ENCODE results near the gene GPR61. TPM values are rescaled to one million over a fixed set of nuclear protein-coding genes. Genes with fewer than 3 reads are reported as not detected.

GPR61 gene
- total and polyA plus RNA-seq, 2 of the 4 experiments (the other 2 are of a cell fraction), result not detected

GRCh38 chr1:109499081-109499480, 40.6 kb upstream of the GPR61 start:
- TF ChIP-seq RFX5 (IDR thresholded peaks at IDR 0.05; ENCODE audit: low read depth, low read length) (no peak), SMC3 (IDR thresholded peaks at IDR 0.05; ENCODE audit: low read depth, low read length) (no peak)
- Histone ChIP-seq H4K91ac (ENCODE audit: insufficient read depth, low read depth, low read length) (no peak overlapping the region), H3K9me1 (ENCODE audit: insufficient read depth, low read length) (peaks cover 24% of the 10 kb centered on the region), H3K23ac (ENCODE audit: low read depth, low read length) (no peak overlapping the region), H3K27me3 (ENCODE audit: control insufficient read depth, insufficient read depth, low read length) (no peaks in the 10 kb centered on the region), H3K56ac (ENCODE audit: extremely low read depth, insufficient read depth, low read length) (no peak overlapping the region), H3K18ac (ENCODE audit: low read depth, low read length) (no peak overlapping the region), H3K4me3 (ENCODE audit: insufficient read depth, low read depth, low read length) (no peak overlapping the region), H2AFZ (replicated peaks; ENCODE audit: low read length, poor library complexity) (peak overlapping the region; percentile 44), H3K9me3 (ENCODE audit: control insufficient read depth, insufficient read depth, low read length) (no peaks in the 10 kb centered on the region), H3K4ac (ENCODE audit: low read depth, low read length) (peak overlapping the region; percentile 18; the same call in 1 of the 2 replicates), H2AK5ac (ENCODE audit: low read depth, low read length) (no peak overlapping the region), H3K79me1 (ENCODE audit: low read depth in 1 of 2, low read length in 2 of 2) (peaks cover 15 to 59% of the 10 kb centered on the region in 2 experiments), H4K5ac (ENCODE audit: low read depth, low read length) (no peak overlapping the region; the same call in 1 of the 2 replicates), H2BK120ac (ENCODE audit: low read depth, low read length) (no peak overlapping the region), H3K4me1 (ENCODE audit: control insufficient read depth, insufficient read depth, low read length) (peaks cover 29% of the 10 kb centered on the region), H2AK9ac (replicated peaks; ENCODE audit: low read depth, low read length, poor library complexity) (peak overlapping the region; percentile 46), H2BK15ac (ENCODE audit: low read depth, low read length) (no peak overlapping the region), H3K27ac (ENCODE audit: insufficient read depth, low read length) (peak overlapping the region; percentile 14; the same call in 1 of the 2 replicates), H3K9ac (ENCODE audit: low read depth, low read length) (no peak overlapping the region), H3K4me2 (ENCODE audit: low read depth, low read length) (no peak overlapping the region), H4K20me1 (ENCODE audit: insufficient read depth, low read length) (peaks cover 13% of the 10 kb centered on the region; the same call in 1 of the 2 replicates), H4K8ac (ENCODE audit: low read depth in 2 of 2, low read length in 2 of 2) (no peak overlapping the region), H3K14ac (replicated peaks; ENCODE audit: low read depth, low read length) (no peak overlapping the region), H2BK5ac (ENCODE audit: low read depth, low read length, poor library complexity, severe bottlenecking) (no peak overlapping the region), H2BK20ac (ENCODE audit: low read depth, low read length) (no peak overlapping the region; the same call in 1 of the 2 replicates), H3K36me3 (ENCODE audit: control insufficient read depth, insufficient read depth, low read length) (peaks cover 13% of the 10 kb centered on the region)
- CTCF ChIA-PET, result interaction anchor here (0.5 to 5.1 kb wide), 10 partner anchors 8 to 548 kb away, joined by 3 to 51 read pairs (median 4); partner anchors contain the start of gene AMIGO1
- dilution Hi-C loops (cut with HindIII; ENCODE audit: low sequenced_read_pairs, unreplicated experiment) (no loop called here), intact Hi-C loops (cut with micrococcal nuclease) (no loop called here), in situ Hi-C loops (cut with MboI; ENCODE audit: low sequenced_read_pairs) (loop anchor here (5.0 kb wide), 1 partner anchor 33 kb away; no protein-coding TSS in a partner anchor)
- DNase-seq (no peak), ATAC-seq (ENCODE audit: low read depth) (no peak)
- BruUV-seq (replicated peaks), result no TSS peak
- no CpG with 5 or more reads among the region's 7 CpGs for WGBS, 2 experiments (ENCODE audit: extremely low coverage in 2 of 2, insufficient read length in 1 of 2)
- POLR2A ChIA-PET (ENCODE audit: unreplicated experiment), result no interaction called here
